Mammary epithelial cell (primary cell): Measurements from ENCODE around the gene MAML2.

Source experiments
- EZH2 ChIP-seq: IDR thresholded peaks from 2 replicates; pipeline ENCODE4 v1.6.1; 2012; ENCODE audit warnings: low read length, inconsistent platforms, borderline replicate concordance
- TF ChIP-seq, protein P1 (sequence below), 2 donors: IDR thresholded peaks in 1 of 2; conservative IDR thresholded peaks in 1 of 2; 2 replicates each; pipeline ENCODE4 v1.5.1; 2011 to 2012; ENCODE audit warnings: inconsistent platforms in 2 of 2, low read length in 2 of 2, mild to moderate bottlenecking in 2 of 2, control low read depth in 1 of 2, low read depth in 1 of 2; ENCODE audit not compliant: insufficient read depth in 1 of 2; ENCODE audit errors: extremely low read depth in 1 of 2

DNA sequence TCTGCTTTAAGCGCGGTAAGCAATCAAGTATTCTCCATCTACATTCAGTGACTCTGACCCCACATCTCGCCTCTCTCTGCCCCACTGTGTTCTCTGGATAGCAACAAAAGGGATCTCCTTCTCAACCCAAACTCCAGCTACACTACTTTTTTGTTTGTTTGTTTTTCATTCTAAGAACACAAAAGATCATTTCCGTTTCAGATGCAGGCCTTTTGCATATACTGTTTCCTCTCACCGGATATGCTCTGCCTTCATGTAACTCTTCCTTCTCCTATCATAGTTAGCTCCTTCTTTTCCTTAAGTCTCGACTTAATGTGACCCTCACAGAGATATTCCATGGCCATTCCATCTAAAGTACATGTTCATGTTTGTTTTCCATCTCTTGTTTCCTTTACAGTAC, 239.3 kb downstream of the MAML2 start:
- TF ChIP-seq, protein P1, sequence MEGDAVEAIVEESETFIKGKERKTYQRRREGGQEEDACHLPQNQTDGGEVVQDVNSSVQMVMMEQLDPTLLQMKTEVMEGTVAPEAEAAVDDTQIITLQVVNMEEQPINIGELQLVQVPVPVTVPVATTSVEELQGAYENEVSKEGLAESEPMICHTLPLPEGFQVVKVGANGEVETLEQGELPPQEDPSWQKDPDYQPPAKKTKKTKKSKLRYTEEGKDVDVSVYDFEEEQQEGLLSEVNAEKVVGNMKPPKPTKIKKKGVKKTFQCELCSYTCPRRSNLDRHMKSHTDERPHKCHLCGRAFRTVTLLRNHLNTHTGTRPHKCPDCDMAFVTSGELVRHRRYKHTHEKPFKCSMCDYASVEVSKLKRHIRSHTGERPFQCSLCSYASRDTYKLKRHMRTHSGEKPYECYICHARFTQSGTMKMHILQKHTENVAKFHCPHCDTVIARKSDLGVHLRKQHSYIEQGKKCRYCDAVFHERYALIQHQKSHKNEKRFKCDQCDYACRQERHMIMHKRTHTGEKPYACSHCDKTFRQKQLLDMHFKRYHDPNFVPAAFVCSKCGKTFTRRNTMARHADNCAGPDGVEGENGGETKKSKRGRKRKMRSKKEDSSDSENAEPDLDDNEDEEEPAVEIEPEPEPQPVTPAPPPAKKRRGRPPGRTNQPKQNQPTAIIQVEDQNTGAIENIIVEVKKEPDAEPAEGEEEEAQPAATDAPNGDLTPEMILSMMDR (conservative IDR thresholded peaks at IDR 0.05 in 1 of 2, IDR thresholded peaks at IDR 0.05 in 1 of 2; ENCODE audit: extremely low read depth in 1 of 2, insufficient read depth in 1 of 2, low read depth in 1 of 2, low read length in 2 of 2), result no peak
- TF ChIP-seq EZH2, result no peak
